CMK (cell line): ENCODE data around the gene ZBTB45.
"Not testable (repeated sequence)": the region's sequence is repeated elsewhere in the genome, so short reads cannot be mapped to it uniquely, and the experiment has no call there.

Source experiments
- DNase-seq: peaks from one replicate; pipeline ENCODE4 v3.0.0-alpha.2; 2010; ENCODE audit warnings: low read depth

The ZBTB45 gene

DNA sequence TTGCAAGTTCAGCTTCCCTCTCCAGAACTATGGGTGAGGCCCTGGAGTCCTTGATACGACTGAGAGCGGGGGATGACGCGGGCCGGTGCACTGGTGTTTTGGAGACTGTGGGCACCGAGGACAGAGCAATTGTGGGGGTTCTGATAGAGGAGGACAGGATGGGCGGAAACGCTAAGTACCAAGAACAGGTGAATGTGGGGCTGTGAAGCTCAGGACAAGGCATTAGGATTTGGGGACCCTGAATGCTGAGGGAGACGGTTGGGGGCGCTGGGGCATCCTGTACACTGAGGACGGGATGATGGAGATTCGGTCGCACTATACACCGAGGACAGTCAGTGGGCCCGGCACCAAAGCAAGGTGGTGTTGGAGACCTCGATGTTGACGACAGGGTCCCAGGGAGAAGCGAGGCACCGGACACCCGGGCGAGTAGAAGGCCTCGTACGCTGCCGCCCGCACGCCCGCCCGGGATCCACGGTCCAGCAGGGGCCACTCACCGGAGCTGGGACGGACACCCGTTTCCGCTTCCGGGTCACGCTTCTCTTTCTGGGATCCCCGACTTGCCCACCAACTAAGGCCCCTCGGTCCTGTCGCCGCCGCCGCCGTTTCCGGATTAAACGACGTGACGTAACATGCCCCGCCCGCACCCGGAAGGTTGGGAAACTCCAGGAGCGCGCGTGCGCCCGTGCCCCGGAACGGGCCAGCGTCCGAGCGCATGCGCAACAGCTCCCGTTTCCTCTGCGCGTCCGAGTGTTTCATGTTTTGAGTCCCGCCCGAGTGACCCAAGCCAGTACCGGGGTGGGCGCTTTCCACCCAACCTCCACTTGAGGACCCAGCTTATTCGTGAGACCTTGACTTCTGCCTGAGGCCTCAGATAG, 35.1 kb upstream of the ZBTB45 start, which contains the start of gene CHMP2A:
Gene CHMP2A (minus strand): TSS at position 612 of the 875 bp plus-strand sequence. CDS start 893 bp downstream, outside the sequence.
- peak; percentile 95 for DNase-seq

DNA sequence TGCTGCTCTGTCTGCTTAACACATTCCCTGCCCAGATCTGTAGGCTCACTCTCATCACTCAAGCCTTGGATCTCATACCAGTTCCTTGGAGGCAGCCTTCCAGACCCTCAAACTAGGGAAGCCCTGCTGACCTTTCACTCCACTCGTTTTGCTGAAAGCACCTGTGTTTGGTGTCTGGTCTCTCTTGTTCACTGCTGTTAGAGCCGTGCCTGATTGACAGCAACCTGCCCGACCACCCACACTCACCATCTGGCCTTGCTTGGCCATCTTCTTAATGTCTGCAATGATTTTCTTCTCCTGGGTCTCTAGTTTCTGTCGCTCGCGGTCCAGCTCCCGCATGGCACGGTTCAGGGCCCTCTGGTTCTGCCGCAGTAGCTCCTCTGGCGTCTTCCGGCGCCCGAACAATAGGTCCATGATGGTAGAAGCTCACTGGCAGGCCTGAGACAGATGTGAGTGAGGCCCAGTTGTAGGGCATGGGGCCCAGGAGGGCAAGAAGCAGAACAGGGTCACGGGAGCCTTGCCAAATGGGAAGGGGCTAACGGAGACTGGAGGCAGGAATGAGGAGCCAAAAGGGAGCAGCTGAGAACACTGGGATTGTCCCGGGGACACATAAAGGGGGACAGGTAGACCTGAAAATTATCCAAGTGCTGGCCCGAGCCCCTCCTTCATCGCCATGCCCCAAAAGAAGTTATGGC, 34.3 kb upstream of the ZBTB45 start:
- DNase-seq: no peak

DNA sequence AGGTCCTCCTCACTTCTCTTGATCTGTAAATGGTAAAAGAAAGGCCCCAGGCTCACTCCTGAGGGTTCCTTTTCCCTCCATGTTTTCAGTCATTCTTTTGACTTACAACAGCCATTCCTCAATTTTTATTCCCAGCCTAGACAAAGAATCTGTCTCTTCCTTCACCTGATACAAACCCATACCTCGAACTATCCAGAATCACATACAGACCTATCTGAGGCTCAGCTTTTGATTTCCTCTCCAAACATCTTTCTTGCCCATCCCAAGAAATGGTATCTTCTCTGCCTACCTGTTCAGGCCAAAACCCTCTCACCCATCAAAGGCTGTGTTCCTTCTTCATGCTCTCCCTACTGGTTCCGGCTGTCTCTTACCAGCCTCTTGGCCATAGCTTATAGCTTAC, 33.0 kb upstream of the ZBTB45 start:
- DNase-seq: no peak

DNA sequence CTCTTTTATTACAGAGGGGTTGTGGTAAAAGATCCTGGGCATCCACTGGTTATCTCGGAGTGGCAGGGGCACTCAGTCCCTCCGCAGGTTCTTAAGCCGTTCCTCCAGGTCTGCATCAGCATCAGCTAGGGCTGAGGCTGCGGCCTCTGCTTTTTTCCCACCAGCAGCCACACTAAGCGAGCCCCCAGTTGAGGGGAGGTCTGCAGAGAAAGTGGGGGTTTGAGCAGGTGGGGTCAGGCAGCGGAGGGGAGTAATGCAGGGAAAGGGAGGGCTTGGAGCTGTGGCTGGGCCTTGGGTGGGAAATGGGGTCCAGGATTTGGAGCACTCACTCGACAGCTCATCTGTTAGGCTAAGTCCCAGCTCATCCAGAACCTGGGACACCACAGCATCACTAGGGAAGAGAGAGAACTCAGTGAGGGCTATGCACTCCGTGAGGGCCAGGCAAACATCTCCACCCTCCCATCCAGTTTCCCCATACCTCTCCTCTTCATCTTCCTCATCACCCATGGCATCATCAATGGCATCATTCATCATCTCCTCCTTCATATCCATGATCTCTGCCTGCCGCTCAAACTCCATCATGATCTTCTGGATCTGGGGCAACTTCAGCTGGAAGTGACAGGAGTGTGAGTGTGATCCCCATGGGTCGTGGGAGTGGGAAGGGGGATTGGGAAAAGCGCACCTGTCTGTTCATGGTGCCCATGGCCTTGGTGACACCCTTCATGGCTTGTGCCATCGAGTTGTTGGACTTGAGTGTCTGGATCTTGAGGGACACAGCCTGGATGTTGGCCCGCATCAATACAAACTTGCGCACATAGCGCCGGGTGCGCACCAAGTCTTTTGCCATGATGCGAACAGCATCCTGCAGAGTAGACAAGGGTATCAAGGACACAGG, 32.2 kb upstream of the ZBTB45 start:
- DNase-seq: no peak

DNA sequence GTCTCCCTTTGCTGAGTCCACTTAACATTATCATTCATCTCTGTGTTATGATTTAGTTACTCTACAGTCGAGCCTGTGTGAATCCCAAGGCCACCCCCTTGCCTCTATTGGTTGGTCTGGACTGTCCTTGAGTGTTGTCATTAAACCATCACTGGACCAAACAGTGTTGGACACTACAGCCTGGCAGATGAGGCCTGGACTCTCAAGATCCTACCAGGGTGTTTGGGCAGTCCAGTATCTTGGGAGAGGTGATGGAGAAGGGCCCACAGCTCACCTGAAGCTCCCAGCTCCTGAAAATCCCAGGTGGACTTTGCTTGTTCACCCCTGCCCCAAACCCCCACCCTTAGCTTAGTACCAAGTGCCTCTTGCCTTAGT, 31.5 kb upstream of the ZBTB45 start:
- no peak for DNase-seq

DNA sequence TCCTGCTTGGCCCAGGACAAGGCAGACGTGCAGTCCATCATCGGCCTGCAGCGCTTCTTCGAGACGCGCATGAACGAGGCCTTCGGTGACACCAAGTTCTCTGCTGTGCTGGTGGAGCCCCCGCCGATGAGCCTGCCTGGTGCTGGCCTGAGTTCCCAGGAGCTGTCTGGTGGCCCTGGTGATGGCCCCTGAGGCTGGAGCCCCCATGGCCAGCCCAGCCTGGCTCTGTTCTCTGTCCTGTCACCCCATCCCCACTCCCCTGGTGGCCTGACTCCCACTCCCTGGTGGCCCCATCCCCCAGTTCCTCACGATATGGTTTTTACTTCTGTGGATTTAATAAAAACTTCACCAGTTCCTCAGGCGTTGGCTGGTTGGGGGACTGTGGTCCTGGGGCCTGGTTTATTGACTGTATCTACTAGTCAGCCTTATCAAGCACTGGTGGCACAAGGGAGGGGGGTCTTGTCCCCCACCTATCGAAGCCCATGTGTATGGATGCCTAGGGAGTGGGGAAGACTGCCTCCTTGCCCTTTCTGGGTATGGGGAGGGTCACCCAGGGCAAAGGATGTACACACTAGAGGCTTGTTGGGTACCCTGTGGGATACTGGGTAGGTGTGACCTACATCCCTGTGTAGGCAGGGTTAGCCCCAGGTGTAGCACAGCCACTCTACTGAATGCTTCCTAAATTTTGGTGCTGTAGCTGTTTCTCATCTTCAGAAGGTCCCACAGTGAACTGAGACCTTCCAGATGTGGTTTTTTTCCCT, 30.9 kb upstream of the ZBTB45 start:
- no peak for DNase-seq

DNA sequence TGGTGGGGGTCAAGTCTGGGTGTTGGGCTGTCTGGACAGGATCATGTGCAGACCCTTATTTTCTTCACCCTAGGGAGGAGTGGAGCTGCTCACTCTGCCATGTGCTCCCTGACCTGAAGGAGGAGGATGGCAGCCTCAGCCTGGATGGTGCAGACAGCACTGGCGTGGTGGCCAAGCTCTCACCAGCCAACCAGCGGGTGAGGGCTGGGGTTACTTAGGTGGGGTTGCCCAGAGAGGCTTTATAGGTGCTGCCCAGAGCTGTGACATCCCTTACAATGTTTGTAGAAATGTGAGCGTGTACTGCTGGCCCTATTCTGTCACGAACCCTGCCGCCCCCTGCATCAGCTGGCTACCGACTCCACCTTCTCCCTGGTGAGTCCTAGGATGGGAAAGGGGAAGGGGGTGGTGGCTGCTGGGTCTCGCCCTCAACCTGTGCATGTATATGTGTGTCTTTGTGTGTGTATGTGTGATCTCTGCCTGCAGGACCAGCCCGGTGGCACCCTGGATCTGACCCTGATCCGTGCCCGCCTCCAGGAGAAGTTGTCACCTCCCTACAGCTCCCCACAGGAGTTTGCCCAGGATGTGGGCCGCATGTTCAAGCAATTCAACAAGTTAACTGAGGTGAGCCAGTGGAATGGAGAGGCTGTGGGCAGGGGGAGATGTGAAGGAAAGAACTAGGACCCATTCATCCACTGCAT, 30.2 kb upstream of the ZBTB45 start:
- DNase-seq: no peak

DNA sequence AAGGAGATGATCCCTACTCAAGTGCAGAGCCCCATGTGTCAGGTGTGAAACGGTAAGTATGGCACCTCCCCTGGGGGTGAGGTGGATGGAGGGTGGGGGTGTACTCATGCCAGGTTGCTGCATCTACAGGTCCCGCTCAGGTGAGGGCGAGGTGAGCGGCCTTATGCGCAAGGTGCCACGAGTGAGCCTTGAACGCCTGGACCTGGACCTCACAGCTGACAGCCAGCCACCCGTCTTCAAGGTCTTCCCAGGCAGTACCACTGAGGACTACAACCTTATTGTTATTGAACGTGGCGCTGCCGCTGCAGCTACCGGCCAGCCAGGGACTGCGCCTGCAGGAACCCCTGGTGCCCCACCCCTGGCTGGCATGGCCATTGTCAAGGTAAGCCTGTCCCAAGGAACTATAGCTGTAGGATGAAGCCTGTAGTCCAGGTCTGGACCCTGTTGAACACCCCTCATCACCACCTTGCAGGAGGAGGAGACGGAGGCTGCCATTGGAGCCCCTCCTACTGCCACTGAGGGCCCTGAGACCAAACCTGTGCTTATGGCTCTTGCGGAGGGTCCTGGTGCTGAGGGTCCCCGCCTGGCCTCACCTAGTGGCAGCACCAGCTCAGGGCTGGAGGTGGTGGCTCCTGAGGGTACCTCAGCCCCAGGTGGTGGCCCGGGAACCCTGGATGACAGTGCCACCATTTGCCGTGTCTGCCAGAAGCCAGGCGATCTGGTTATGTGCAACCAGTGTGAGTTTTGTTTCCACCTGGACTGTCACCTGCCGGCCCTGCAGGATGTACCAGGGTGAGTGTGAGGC, 29.5 kb upstream of the ZBTB45 start:
- DNase-seq: no peak

DNA sequence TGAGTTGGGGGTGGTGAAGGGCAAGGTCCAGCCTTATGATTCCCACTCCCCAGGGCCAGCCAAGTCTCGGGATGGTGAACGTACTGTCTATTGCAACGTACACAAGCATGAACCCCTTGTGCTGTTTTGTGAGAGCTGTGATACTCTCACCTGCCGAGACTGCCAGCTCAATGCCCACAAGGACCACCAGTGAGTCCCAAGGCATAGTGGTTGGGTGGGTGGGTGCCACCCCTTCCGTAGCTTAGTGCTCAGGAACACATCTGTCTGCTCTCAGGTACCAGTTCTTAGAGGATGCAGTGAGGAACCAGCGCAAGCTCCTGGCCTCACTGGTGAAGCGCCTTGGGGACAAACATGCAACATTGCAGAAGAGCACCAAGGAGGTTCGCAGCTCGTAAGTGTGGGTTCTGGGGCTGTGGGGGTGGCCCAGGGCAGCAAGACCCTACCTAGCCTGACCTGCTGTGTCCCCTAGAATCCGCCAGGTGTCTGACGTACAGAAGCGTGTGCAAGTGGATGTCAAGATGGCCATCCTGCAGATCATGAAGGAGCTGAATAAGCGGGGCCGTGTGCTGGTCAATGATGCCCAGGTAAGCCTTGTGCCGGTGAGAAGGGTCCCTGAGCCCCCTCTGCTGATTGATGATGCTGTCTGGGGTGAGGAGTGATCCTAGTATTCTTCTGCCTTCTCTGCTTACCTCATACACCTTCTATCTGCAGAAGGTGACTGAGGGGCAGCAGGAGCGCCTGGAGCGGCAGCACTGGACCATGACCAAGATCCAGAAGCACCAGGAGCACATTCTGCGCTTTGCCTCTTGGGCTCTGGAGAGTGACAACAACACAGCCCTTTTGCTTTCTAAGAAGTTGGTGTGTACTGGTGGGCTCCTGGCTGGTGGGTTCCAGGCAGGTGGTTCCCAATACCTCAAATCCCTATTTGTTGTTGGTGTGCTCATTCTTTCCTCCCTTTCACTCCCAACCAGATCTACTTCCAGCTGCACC, 28.0 kb upstream of the ZBTB45 start:
- no peak for DNase-seq

DNA sequence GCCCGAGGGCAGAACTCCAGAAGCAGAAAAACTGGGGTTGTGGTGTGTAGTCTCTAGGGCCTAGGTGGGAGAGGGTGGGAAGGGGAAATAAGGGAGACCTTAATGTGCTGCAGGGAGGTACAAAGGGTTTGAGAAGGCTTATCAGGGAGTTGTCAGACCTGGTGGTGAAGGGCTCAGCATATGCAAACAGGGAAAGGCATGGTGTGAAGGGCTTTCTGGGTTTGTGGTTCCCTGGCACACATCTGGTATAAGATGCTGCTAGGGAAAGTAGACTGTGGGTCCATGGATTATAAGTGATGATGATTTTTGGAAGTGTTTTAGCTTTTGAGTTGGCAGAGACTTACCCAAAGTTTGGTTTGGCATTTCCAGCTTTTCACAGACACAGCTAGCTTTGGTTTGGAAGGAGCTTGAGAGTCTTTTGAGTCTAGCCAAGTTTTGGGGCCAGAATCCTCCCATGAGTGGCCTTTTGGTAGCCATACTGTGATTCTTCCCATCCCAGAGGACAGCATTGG, 26.5 kb upstream of the ZBTB45 start:
- no peak for DNase-seq

DNA sequence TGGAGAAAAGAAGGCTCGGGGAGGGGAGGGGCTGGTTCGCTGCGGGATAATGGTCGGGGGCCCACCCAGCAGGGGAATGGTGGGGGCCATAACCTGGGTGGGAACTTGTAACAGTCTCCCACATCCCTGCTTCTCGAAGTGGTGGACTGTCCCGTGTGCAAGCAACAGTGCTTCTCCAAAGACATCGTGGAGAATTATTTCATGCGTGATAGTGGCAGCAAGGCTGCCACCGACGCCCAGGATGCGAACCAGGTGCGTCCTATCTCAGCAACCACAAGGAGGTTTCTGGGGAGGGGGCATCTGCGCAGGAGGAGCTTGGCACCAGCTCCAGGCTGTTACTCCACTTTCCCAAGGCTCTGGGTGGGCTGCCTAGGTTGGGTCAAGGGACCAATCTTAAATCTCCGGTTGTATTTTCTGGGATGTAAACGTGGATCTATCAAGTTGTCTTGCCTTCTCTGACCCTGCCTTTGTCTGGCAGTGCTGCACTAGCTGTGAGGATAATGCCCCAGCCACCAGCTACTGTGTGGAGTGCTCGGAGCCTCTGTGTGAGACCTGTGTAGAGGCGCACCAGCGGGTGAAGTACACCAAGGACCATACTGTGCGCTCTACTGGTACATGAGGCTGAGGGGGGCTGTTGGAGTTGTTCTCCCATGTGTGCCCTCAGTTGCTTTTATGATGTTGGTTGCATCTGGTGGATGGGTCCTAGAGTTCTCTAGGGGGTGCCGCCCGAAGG, 25.8 kb upstream of the ZBTB45 start:
- no peak for DNase-seq

DNA sequence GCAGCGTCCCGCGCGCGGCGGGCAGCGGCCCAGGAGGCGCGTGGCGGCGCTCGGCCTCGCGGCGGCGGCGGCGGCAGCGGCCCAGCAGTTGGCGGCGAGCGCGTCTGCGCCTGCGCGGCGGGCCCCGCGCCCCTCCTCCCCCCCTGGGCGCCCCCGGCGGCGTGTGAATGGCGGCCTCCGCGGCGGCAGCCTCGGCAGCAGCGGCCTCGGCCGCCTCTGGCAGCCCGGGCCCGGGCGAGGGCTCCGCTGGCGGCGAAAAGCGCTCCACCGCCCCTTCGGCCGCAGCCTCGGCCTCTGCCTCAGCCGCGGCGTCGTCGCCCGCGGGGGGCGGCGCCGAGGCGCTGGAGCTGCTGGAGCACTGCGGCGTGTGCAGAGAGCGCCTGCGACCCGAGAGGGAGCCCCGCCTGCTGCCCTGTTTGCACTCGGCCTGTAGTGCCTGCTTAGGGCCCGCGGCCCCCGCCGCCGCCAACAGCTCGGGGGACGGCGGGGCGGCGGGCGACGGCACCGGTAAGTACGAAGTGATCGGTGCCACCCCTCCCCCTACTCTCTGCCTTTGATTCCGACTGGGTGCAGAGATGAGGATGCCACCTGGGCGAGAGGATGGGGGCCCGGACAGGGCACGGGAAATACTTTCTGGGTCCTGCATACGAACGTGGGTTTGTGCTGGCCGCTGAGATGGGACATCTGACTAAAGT, 25.1 kb upstream of the ZBTB45 start:
- DNase-seq: no peak

DNA sequence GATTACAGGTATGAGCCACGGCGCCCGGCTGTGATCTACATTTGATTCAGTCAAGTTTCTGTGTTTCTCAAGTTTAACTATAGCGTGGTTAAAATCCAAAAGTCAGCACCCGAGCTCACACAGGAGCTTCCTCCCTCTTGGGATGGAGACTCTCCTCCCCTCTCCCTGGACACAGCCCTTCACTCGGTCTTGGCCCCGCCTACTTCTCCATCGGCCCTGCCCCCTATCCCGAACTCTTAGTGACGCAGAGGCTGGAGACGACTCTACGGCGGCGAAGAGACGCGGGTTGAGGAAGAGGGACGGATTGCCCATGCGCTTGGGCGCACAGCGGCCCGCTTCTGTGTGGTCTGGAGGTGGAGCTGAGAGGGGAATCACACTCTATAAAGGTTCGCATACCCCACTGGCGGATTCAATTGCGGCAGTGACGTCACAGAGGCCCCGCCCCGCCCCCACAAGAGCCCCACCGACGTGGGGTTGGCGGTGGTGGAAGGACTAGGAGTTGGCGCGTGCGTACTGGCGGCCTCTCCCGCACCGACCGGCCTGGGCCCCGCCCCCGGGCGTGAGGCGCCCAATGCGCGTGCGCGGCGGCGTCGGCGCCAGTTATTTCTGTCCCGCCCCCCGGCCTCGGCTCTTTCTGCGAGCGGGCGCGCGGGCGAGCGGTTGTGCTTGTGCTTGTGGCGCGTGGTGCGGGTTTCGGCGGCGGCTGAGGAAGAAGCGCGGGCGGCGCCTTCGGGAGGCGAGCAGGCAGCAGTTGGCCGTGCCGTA, 24.4 kb upstream of the ZBTB45 start, which contains the start of gene TRIM28:
Gene TRIM28 (plus strand): TSS at position 239 of the 765 bp plus-strand sequence. CDS start 694 bp downstream, outside the sequence.
- DNase-seq: peak; percentile 99

DNA sequence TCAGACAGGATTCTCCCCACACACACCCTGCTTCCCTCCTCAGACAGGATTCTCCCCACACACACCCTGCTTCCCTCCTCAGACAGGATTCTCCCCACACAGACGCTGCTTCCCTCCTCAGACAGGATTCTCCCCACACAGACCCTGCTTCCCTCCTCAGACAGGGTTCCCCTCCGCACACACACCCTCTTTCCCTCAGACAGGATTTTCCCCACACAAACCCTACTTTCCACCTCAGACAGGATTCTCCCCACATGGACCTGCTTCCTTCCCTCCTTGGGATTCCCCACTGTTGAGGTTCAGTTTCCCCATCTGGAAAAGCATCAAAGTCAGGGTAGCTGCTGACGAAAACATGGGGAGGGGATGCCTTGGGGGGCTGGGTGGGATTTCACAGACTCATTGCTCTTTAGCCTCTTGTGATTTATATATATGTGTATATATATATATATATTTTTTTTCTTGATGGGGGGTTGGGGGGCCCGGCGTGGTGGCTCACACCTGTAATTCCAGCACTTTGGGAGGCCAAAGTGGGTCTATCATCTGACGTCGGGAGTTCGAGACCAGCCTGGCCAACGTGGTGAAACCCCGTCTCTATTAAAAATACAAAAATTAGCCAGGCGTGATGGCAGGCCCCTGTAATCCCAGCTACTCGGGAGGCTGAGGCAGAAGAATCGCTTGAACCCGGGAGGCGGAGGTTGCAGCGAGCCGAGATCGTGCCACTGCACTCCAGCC, 23.2 kb upstream of the ZBTB45 start:
- DNase-seq: not testable (repeated sequence)

DNA sequence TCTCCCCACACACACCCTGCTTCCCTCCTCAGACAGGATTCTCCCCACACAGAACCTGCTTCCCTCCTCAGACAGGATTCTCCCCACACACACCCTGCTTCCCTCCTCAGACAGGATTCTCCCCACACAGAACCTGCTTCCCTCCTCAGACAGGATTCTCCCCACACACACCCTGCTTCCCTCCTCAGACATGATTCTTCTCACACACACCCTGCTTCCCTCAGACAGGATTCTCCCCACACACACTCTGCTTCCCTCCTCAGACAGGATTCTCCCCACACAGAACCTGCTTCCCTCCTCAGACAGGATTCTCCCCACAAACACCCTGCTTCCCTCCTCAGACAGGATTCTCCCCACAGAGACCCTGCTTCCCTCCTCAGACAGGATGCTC, 19.6 kb upstream of the ZBTB45 start:
- not testable (repeated sequence) for DNase-seq
